DMS53 treated with DMSO at 0.1 percent for 48 hours (cell line): ENCODE data around the gene GABBR1.

Experiments
- DNase-seq: peaks from one replicate; lab custom pipeline; 2025; ENCODE audit not compliant: unreplicated experiment; lab: John Stamatoyannopoulos, UW

GABBR1 gene

DNA sequence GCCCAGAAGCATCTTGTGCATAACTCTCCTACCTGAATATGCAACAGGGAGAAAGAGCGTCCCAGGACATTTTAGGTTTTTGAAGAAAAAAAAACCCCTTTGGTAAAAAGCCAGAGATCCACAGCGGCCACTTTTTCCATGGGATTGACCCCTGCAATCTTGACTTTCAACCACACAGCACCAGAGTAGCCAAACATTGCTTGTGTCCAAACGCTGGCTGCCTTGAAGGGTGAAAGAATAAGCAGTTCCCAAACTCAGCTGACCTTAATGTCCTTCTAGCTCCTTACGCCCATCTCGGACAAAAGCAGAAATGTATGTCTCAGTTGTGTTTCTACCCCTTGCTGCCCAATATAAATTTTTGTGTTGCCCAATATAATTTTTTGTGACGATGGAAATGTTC lies 22.7 kb upstream of the GABBR1 start:
- DNase-seq, result no peak

DNA sequence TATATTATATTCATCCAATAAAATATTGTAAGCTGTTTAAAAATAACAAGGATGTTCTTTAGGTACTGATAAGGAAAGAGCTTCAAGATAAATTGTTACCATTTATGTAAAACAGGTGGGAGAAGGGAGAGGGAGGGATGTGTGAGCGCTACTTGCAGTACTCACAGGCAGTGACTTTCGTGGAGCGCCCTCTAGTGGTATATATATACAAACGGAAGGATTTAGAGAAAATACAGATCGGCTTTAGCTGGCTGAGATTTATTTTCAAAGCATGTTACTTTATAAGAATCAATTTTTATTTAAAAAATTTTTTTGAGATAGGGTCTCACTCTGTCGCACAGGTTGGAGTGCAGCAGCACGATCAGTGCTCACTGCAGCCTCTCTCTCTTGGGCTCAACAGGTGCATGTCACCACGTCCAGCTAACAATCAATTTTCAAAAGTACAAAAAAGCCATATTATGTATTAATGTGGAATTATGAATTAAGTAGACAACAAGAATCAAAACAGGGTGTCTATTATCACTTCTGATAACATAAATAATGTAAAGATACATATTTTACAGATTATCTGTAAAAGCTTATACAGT lies 20.6 kb upstream of the GABBR1 start:
- DNase-seq, result peak; percentile 70

DNA sequence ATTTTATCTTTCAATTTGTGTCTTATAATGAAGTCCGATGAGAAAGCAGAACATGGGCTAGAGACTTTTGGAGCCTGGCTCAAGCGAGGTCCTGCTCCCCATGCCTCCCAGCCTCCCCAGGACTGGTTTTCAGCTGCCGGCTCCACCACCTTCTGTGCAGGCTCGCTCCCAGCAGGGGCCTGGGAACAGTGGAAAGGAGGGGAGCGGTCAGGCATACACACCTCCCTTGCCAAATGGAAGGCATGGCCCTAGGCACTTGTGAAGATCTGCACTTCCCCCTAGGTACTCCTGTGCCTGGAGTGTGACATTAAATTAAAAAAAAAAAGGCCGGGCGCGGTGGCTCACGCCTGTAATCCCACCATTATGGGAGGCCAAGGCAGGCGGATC lies 19.2 kb upstream of the GABBR1 start:
- no peak for DNase-seq

DNA sequence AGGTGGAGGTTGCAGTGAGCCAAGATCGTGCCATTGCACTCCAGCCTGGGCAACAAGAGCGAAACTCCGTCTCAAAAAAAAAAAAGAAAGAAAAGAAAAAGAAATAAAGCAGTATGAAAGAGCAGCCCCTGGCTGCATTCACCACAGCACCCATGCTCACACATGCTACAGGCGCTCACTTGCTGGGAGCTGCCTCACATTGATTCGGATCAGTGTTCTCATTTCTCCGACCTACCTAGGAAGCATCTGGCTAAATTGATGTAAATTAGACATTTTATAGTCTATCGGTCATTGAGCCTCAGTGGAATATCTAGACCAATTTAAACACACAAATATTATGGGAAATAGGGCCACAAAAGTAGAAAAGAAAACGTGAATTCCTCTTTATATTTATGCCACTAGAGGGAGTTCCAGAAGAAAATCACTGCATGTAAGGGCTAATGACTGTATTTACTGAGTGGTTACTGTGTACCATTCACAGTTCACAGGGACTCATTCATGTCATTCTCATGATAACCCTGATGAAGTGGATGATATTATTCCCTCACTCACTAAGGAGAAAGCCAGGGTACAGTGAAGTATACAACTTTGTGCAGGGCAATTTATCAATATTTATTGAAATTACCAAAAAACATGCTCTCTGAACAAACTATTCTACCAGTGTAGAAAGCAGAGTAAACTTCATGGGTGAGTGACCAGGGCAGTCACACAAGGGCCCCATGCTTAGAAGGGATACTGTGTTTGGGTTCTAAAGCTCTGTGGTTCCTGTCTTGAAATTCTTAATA lies 18.6 kb upstream of the GABBR1 start:
- DNase-seq, result peak; percentile 62

DNA sequence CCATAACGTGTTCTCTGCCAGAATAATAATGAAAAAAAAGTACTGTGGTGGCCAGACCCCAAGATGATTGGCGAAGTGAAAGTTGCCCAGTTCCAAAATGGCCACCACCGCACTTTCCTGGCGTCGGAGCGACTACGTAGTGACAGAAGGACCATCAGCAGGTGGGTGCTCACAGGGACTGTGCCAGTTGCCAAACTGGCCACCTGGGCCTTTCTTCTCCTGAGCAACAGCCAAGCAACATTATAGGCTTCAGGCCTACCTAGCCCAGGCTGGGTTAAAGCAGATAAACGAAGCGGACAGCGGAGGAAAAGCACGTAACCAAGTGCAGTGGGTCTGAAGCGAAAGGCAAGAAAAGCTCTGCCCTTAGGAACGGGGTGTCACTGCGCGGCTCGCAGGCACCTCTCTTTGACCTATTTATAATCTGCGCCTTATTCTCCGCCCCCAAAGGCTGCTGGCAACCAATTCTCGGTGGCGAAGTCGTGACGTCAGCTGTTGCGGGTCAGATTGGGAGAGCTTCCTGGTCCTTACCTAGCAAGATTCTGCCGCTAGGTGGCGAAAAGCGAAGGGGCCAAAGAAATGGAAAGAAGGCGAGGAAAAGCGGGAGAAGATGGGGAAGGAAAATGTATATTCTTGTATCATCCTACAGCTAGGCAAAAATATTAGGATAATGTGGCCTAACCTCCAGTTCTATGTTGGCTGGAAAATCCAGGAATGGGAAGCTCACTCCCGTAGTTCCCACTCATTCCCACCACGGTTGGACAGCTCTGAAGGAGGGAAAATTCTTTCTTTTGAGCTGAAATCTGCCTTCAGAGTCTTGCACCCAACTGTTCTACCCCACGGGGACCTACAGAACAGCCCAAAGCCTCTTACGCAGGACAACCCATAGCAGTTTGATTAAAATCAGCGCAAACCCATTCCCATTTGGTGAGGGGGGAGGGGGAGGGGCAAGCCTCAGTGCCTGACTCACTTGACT lies 17.0 kb upstream of the GABBR1 start:
- DNase-seq, result peak; percentile 96

DNA sequence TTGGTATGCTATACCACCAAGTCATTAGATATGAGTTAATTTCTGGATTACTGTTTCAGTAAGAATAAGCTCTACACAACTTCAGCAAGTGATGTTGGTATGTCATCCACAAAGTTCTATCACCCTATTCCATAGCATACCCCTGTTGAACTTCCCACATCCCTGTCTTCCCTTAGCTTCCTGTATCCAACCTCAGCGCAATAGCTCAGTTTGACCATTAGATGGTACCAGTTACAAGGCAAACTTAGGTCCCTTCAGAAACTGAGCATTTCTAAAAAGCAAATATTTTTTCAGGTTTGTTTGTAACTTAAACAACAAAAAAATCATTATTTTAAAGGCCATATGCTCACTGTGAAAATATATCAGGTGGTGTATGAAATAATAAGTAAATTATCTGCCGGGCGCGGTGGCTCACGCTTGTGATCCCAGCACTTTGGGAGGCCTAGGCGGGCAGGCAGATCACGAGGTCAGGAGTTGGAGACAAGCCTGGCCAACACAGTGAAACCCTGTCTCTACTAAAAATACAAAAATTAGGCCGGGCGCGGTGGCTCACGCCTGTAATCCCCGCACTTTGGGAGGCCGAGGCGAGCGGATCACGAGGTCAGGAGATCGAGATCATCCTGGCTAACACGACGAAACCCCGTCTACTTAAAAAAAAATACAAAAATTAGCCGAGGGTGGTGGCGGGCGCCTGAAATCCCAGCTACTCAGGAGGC lies 15.1 kb upstream of the GABBR1 start:
- peak; percentile 62 for DNase-seq

DNA sequence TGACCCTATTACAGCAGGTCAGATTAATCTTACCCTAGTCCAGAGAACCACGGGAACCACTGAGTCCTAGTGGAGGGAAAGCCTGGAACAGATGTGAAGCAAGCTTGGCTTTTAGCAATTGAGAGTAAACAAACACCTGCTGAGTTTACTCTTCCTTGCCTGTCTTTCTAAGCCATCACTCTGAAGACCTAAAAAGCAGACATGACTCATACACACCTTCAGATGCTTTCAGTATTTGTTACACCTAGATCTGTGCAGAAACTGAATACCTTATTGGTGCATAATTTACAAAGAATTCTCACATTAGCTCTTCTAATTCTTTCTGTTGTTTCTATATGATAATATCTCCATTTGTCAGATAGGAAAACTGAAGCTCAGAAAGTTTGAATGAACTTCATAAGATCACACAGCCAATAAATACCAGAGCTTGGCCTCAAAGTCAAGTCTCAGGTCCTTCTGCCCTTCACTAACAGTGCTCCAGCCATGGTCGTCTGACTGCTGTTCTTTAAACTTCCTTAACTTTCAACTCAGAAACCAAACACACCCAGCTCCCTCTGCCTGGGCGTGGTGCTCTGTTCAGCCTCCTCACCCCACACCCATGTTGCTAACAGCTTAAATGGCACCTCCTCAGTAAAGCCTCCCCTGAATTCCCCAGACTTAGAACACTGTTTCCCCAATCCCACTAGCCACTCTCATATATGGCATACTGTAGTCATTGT lies 8.6 kb upstream of the GABBR1 start:
- DNase-seq, result peak; percentile 40

DNA sequence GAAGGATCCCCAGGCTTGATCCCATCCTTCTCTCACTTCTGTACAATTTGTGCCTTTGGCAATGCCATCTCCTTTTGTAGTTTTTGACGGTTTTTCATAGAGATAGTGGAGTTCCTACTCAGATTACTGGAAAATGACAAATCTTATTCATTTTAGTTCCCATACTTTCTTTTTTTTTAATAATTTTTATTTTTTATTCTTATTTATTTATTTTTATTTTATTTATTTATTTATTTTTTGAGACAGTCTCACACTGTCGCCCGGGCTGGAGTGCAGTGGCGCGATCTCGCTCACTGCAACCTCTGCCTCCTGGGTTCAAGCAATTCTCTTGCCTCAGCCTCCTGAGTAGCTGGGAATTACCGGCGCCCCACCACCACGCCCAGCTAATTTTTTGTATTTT lies 4.3 kb upstream of the GABBR1 start:
- no peak for DNase-seq

DNA sequence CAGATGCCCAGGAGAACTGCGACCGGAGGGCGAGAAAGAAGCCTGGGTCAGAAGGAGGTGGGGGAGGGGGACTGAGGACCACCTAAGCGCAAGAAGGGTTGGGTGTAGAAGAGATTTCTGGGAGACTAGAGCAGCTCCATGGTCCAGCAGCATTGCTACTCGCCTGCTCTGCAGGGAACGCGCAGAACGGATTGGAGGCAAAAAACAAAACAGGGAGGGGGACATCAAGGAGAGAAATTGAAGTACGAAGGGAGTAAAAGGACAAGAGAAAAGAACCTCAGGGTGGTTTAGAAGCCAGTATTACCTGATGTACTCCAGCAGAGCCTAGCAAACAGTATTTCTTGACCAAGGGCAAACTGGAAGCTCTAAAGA lies 537 bp upstream of the GABBR1 start:
- peak; percentile 30 for DNase-seq

DNA sequence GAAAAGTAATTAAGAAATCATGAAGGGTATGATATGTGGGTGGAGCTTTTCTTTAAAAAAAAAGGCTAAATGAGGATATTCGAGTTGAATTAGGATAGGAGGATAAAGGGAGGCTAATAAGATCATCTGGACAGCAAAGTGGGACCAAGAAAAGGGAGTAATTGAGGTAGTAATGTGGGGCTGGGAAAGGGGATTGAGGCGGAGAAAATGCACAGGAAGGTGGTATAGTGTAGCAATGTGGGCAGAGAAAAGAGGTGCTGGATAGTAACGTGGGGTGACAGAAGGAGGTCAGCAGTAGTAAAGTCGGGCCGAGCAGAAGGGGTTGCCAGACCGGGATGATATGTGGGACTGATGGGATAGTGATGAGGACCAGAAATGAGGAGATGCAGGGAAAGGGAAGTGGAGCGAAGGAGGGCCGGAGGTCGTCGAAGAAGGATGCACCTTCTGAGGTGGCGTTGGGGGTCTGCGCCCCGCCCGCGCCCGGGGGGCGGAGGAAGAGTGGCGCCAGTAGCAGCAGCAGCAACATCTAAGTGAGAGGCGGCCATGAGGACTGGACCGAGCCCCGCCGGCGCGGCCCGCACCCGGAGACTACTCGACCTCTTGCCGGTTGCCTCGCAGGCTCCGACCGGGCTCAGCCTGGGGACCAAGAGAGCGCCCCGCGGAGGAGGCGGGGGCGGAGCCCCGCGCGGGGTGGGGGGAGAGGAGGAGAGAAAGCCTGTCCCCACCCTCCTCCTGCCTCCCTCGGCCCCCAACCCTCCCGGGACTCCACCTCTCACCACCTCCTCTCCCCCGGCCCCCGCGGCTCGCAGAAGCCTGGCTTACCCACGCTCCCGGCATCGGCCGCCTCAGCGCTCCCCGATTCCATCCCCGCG lies 887 bp downstream of the GABBR1 start:
- DNase-seq, result no peak

DNA sequence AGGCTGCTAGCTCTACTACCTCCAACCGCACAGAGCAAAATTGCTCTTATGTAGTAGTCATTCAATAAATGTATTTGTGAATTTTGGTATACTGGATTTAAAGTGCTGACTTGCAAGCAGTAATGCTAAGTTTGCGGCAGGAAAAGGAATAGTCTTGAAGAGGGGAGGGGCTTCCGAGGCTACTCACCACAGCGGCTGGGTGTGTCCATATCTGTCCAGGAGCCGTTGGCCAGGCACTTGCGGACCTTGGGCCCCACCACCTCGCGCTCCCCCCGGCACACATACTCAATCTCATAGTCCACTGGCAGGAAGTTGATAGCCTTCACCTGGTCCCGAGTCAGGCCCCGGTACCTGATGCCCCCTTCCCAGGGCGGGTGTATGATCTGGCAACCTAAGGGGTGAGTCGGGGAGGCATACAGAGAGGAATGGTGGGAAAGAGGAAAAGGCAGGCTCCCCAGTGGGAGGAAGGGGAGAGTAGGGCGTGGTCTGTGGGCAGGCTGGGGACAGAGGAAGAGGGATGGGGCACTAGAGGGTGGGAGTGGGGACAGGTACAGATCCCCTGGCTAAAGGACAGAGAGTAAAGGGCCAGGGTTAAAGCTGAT lies 1.7 kb downstream of the GABBR1 start:
- DNase-seq, result no peak

DNA sequence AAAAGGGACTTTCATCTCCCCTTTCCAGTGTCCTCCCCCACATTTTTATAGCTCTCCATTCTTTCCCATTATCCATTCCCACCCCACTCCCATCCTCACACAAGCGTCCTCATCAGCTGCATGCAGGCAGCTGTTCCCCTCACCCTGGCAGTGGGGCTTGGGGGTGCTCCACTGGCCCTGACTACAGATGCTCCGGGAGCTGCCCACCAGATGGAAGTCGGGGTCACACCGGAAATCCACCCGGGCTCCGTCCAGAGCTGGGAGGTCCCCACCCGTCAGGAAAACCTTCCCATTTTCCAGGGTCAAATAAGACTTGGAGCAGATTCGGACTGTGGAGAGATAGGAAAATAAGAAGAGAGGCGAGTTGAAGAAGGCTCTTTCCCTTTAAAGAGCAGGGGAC lies 2.7 kb downstream of the GABBR1 start:
- no peak for DNase-seq

DNA sequence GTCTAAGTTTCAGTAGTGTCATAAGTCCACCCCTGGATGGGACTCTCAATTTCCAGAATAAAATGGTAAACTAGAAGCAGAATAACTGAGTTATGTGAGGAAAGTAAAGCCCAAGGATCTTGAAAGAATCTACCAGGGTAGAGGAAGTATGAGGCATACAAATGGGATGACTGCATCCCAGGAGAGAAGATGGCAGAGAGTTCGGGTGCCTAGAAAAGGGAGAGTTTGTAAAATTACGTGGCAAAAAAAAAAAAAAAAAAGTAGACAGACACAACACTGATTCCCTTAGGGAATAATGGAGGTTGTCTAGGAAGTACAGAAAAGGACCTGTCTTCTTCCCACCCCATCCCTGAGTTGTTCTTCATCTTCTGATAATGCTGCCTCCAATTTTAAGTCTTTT lies 3.4 kb downstream of the GABBR1 start:
- no peak for DNase-seq

DNA sequence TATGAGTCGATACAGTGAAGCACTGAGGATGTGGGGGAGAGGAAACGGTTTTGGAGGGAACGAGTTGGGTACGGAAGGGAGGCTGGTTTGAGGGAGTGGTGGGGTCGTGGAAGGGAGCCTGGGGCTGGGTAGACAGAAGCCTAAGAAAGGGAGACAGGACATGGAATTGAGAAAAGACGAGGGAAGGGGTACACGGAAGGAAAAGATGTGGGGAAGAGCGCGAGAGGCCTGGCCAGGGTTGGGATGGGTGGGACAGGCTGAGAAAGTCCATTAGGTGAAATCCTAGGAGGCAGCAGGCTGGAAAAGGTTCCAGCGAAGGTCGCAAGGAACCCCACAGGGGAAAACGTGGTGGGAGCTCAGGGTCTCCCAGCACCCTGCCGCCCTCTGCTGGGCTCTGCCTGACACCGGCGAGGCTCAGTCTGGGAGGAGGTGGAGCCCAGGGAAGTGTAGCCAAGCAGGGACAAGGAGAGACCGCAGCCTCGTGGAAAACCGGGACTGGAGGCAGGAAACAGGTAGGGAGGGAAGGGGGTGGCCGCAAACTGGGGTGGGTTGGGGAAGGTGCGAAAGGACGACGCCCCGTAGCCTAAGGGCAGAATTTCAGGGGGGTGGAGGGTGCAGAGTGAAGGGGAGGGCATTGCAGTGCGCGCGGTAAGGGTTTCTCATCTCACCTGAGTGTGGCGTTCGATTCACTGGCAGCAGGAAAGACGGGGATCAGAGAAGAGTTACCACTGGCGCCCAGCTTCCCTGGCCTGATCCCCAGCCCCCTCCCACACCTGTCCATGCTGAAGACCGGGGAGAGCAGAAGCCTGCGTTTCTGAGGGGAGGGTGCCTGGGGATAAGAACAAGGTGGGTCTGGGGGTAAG lies 4.3 kb downstream of the GABBR1 start:
- DNase-seq, result peak; percentile 80

DNA sequence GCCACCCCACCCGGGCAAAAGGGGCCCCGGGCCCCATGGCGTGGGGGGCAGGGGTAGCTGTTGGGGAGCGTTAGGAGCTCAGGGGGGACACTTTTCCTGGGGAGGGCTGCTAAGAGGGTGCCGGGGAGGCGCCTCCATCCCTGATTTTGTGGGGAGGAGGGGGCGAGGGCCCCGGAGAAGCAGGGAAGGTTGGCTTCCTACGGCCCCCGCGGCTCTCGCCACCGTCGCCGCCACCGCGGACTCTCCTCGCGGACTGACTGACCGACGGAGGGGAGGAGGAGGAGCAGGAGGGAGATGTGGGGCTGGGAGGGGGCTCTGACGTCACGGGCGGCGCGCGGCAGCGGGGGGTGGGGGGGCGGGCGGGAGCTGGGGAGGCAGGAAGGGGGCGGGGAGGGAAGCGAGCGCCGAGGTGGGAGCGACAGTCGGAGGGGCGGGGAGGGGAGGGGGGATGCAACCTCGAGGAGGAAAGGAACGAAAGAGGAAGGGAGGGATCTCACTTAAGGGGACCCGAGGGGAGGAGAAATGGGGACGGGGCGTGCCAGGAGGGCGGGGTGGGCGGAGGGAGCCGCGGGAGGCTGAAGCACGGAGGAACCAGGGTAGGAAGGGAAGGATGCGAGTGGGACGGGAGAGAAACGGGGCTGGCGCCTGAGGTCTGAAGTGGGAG lies 5.1 kb downstream of the GABBR1 start:
- peak; percentile 35 for DNase-seq

DNA sequence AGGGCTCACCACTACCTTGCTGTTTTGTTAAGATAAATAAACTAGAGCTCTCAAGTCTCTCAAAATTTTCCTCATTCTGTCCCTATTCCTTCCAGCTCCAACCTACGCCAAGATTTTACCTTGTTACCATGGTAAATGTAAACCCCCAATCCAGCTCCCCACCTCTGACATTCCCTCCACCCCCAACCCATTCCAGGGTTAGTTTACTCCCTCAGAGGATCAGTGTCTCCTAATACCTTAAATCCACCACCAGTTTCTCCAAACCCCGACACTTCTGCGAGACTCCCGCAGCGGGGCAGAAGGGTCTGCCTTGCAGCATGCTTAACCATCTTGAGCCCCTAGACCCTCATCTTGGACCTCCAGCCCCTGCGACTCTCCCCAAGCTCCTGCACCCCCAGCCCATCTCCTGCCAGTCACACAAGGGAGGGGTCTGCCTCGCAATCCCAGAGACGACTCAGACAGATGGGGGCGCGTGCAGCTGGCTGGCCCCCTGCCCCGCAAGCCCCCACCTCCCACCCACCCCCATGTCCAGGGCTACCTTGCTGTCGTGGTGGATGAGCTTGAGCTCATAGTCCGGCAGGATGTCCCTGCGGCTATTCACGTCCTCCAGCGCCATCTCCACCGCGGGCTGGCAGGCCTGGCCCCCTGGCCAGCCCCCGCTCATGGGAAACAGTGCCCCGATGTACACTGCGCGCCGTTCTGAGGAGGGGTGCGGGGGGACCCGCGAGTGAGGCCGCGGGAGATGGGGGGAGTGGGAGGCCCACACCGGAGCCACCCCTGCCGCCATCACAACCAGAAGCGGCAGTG lies 5.8 kb downstream of the GABBR1 start:
- no peak for DNase-seq
